Nephron (organoid): ENCODE data around the gene PDHA2.

Experiments used
- H3K27ac Mint-ChIP-seq, 3 experiments: 2 replicates each; pipeline ENCODE4 v1.8.0; 2020; ENCODE audit warnings: mixed read lengths in 3 of 3, mild to moderate bottlenecking in 2 of 3, moderate library complexity in 1 of 3
- H3K27me3 Mint-ChIP-seq: 2 replicates; pipeline ENCODE4 v1.8.0; 2021; ENCODE audit warnings: low read depth, mild to moderate bottlenecking, moderate library complexity, mixed read lengths
- H3K36me3 Mint-ChIP-seq: 2 replicates; pipeline ENCODE4 v1.8.0; 2020; ENCODE audit warnings: low read depth, mixed read lengths
- H3K4me1 Mint-ChIP-seq: 2 replicates; pipeline ENCODE4 v1.8.0; 2020; ENCODE audit warnings: mixed read lengths
- H3K4me3 Mint-ChIP-seq, 3 experiments: 2 replicates each; pipeline ENCODE4 v1.8.0; 2020; ENCODE audit warnings: mild to moderate bottlenecking in 3 of 3, mixed read lengths in 3 of 3, moderate library complexity in 2 of 3
- H3K9me3 Mint-ChIP-seq: 2 replicates; pipeline ENCODE4 v1.8.0; 2020; ENCODE audit warnings: mixed read lengths
- CTCF ChIP-seq, 3 experiments: fragments of 200-600 bp; sonication (generic); IDR thresholded peaks; one replicate each; pipeline ENCODE4 v1.5.0; 2021; ENCODE audit warnings: antibody characterized with exemption in 3 of 3; ENCODE audit not compliant: unreplicated experiment in 3 of 3

The PDHA2 gene

GRCh38 chr4:95889662-95890061, 49.8 kb downstream of the PDHA2 start:
- H3K27me3 Mint-ChIP-seq = no peaks in the 10 kb centered on the region
- H3K4me1 Mint-ChIP-seq = no peaks in the 10 kb centered on the region
- no peak overlapping the region for H3K27ac Mint-ChIP-seq
- no peak overlapping the region for H3K4me3 Mint-ChIP-seq
- no peaks in the 10 kb centered on the region for H3K36me3 Mint-ChIP-seq
- H3K9me3 Mint-ChIP-seq = peaks cover 4% of the 10 kb centered on the region
- no peak for TF ChIP-seq CTCF (IDR thresholded peaks at IDR 0.05; ENCODE audit: unreplicated experiment in 3 of 3)
